Activated naive CD8-positive, alpha-beta T cell treated with anti-CD3 and anti-CD28 coated beads for 36 hours (primary cell): ENCODE measurements around the gene SCNN1A. TPM values are rescaled to one million over a fixed set of nuclear protein-coding genes. Genes with fewer than 3 reads are reported as not detected.

Experiments used
- DNase-seq: peaks from one replicate; pipeline ENCODE4 v3.0.0; 2021
- H3K27ac Mint-ChIP-seq: one replicate; pipeline ENCODE4 v1.8.0; 2022; ENCODE audit warnings: mild to moderate bottlenecking, moderate library complexity, mixed read lengths
- H3K27me3 Mint-ChIP-seq: one replicate; pipeline ENCODE4 v1.8.0; 2022; ENCODE audit warnings: mild to moderate bottlenecking, mixed read lengths
- H3K36me3 Mint-ChIP-seq: one replicate; pipeline ENCODE4 v1.8.0; 2021; ENCODE audit warnings: mild to moderate bottlenecking, mixed read lengths
- H3K4me1 Mint-ChIP-seq: one replicate; pipeline ENCODE4 v1.8.0; 2021; ENCODE audit warnings: mixed read lengths
- H3K4me3 Mint-ChIP-seq: one replicate; pipeline ENCODE4 v1.8.0; 2022; ENCODE audit warnings: mild to moderate bottlenecking, moderate library complexity, mixed read lengths
- H3K9me3 Mint-ChIP-seq: one replicate; pipeline ENCODE4 v1.8.0; 2022; ENCODE audit warnings: mixed read lengths
- total RNA-seq, 2 experiments: library from RNA; stranded (reverse); gene quantifications; one replicate each; pipeline ENCODE4 v1.2.3, GENCODE V29; 2021

SCNN1A gene
- total RNA-seq, result 1 to 10 TPM; 2.7 to 3.7 TPM

DNA sequence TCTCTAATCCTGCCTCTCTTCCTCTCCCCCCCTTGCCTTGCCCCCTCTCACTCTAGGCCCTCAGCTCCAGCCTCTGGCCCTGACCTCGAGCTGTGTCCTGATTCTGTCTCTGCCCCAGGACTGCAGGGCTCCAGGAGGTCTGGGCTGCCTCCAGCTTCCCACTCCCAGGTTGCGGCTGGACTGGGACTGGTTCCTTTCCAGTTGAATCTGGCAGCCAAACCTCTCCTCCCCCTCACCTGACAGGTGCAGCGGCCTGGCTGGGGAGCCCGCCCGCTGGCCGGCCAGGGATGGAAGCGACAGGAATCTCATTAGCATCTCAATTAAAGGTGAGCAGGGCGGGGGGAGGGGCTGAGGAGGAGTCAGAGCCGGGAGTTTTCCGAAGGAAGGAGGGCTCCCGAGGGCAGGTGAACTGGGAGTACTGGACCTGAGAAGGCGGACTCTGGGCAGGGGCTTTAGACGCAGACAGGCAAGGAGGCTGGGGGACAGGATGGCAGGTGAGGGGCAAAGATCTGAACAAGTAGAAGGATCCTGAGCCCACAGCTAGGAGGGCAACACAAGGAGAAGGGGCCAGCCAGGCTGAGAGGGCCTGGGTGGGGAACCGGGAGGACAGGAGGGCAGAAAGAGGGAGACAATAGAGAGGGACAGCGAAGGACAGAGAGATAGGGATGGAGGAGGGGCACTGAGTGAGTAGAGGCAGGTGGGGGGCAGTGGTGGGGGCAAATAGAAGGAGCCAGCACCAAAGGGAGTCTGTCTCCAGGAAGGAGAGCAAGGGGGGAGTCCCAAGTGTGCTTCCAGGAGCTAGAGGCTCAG, at the start of gene SCNN1A:
Gene SCNN1A, minus strand, starts transcription at position 295 of the 810 bp plus-strand sequence. CDS start 780 bp downstream, outside the sequence.
- H3K36me3 Mint-ChIP-seq, result no peaks in the 10 kb centered on the region
- H3K27me3 Mint-ChIP-seq, result no peaks in the 10 kb centered on the region
- H3K4me3 Mint-ChIP-seq, result peak within 1 kb of the TSS; percentile 77
- peak within 1 kb of the TSS; percentile 80 for H3K27ac Mint-ChIP-seq
- H3K9me3 Mint-ChIP-seq, result no peaks in the 10 kb centered on the region
- peaks cover 39% of the 10 kb centered on the region for H3K4me1 Mint-ChIP-seq
- no peak for DNase-seq

DNA sequence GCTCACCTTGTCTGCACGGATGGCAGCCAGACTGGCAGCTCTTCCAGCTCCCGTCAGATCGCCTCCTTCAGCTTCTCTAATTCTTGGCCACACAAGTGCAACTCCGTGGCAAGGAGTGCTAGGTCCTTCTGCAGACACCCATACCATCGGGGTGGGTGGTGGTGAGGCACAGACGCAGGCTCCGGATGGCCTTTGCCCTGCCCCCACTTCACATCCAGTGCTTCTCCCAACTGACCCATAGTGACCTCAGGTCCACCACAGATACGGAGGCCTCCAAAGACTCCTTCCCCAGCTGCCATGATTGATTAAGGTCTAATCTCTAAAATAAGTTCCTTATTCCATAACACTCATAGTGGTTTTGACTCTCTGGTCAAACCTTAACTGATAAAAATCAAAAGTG, 49.5 kb upstream of the SCNN1A start:
- H3K4me1 Mint-ChIP-seq, result peaks cover 57% of the 10 kb centered on the region
- H3K27ac Mint-ChIP-seq, result peak overlapping the region; percentile 90
- peak overlapping the region; percentile 40 for H3K4me3 Mint-ChIP-seq

GRCh38 chr12:6424008-6424347, 48.6 kb upstream of the SCNN1A start:
- DNase-seq, result no peak
- H3K9me3 Mint-ChIP-seq, result no peaks in the 10 kb centered on the region
- H3K36me3 Mint-ChIP-seq, result peaks cover 4% of the 10 kb centered on the region
- peak overlapping the region; percentile 71 for H3K4me3 Mint-ChIP-seq
- peak overlapping the region; percentile 86 for H3K27ac Mint-ChIP-seq
- H3K27me3 Mint-ChIP-seq, result no peaks in the 10 kb centered on the region
- H3K4me1 Mint-ChIP-seq, result peaks cover 52% of the 10 kb centered on the region

More for the DNA sequence above, 49.5 kb upstream of the SCNN1A start:
- Mint-ChIP-seq H3K27me3 (no peaks in the 10 kb centered on the region), H3K36me3 (peaks cover 4% of the 10 kb centered on the region), H3K9me3 (no peaks in the 10 kb centered on the region)
- DNase-seq, result no peak

DNA sequence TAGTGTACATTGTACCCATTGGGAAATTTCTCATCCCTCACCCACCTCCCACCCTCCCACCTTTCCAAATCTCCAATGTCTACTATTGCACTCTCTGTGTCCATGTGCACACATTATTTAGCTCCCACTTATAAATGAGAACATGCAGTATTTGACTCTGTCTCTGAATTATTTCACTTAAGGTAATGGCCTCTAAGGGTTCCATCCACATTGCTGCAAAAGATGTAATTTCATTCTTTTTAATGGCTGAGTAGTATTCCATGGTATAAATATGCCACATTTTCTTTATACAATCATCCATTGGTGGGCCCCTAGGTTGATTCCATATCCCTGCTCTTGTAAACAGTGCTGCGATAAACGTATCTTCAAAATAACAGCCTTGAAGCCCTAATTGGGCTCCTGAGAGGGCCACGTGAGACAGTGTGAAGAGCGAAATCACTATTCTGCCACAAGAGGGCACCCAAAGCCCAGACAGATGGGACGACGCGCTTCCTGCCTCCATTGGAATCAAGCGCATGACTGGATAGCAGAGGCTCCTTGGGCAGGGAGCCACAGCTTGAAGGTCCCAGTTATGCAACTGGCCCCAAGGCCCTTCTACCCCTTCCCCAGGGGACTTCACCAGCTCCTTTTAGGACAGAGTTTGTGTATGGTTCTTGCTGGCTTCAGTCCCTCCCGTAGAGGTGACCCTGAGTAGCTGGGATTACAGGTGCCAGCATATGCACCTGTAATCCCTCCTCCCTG, 48.1 kb upstream of the SCNN1A start:
- DNase-seq, result peak; percentile 78
- Mint-ChIP-seq H3K27ac (peak overlapping the region; percentile 86), H3K36me3 (peaks cover 4% of the 10 kb centered on the region), H3K4me1 (peaks cover 49% of the 10 kb centered on the region), H3K27me3 (no peaks in the 10 kb centered on the region), H3K9me3 (no peaks in the 10 kb centered on the region), H3K4me3 (peak overlapping the region; percentile 71)

DNA sequence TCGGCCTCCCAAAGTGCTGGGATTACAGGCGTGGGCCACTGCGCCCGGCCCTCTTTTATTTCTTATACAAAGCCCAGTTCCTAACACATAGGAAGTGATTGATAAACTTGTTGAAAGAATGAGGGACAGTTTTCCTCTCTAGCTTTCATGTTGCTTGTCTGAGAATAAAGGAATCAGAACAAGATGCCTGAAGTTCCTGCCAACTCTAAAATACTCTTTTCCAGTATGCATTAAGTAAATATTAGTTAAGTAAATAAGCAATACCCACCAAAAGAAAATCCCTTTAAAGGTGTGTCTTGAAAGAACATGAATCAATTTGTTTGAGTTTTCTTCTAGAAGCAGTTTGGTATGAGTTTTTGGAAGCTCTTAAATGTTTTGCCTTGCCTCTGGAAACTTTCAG, 45.0 kb upstream of the SCNN1A start:
- Mint-ChIP-seq H3K27ac (no peak overlapping the region), H3K4me3 (no peak overlapping the region), H3K4me1 (peaks cover 25% of the 10 kb centered on the region)

DNA sequence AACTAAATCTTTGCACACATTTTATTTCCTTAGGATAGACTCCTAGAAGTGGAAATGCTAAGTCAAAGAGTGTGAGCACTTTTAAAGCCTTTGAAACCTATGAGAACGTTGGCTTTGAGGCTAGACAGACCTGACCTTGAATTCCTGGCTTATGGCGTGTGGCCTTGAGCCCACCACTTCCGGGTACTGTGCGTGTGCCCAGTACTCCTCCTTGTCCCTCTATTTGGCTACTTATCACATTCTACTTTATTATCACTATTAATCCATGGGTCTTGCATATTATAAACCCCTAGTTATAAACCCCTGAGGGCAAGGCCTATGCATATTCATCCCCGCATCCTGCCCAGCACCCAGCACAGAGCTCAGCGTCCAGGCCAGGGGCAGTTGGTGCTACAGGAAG, 43.4 kb upstream of the SCNN1A start:
- no peaks in the 10 kb centered on the region for H3K27me3 Mint-ChIP-seq
- no peak for DNase-seq
- H3K27ac Mint-ChIP-seq, result no peak overlapping the region
- H3K4me1 Mint-ChIP-seq, result peaks cover 20% of the 10 kb centered on the region
- no peak overlapping the region for H3K4me3 Mint-ChIP-seq
- no peaks in the 10 kb centered on the region for H3K36me3 Mint-ChIP-seq
- H3K9me3 Mint-ChIP-seq, result no peaks in the 10 kb centered on the region

More for the DNA sequence above, 45.0 kb upstream of the SCNN1A start:
- H3K36me3 Mint-ChIP-seq, result no peaks in the 10 kb centered on the region
- no peak for DNase-seq
- no peaks in the 10 kb centered on the region for H3K9me3 Mint-ChIP-seq
- no peaks in the 10 kb centered on the region for H3K27me3 Mint-ChIP-seq

DNA sequence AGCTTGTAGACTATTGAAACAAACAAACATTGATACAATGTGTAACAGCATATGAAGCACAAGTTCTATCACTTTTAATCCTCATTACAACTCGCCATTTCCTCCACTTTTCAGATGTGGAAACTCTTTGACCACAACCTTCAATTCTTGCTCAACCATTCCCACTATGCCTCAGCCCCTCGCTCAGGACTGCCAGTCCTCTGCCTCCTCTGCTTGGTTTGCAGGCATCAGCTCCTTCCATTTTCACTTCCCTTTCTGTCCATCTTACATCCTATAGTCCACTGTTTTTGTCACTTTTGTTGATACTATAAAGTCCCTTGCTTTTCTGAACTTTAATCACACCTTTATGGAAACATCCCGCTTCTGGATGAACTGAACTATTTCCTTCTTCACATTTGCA, 41.2 kb upstream of the SCNN1A start:
- Mint-ChIP-seq H3K36me3 (no peaks in the 10 kb centered on the region), H3K27ac (no peak overlapping the region), H3K9me3 (no peaks in the 10 kb centered on the region), H3K27me3 (no peaks in the 10 kb centered on the region), H3K4me3 (no peak overlapping the region), H3K4me1 (peaks cover 14% of the 10 kb centered on the region)
- no peak for DNase-seq

GRCh38 chr12:6407236-6407954, 32.0 kb upstream of the SCNN1A start:
- Mint-ChIP-seq H3K36me3 (peaks cover 2% of the 10 kb centered on the region), H3K9me3 (no peaks in the 10 kb centered on the region), H3K27ac (no peak overlapping the region), H3K4me1 (no peaks in the 10 kb centered on the region), H3K27me3 (peaks cover 6% of the 10 kb centered on the region), H3K4me3 (no peak overlapping the region)
- DNase-seq, result no peak

- no peak for DNase-seq
- H3K27ac Mint-ChIP-seq, result no peak overlapping the region
- H3K4me1 Mint-ChIP-seq, result no peaks in the 10 kb centered on the region
- no peak overlapping the region for H3K4me3 Mint-ChIP-seq
- H3K9me3 Mint-ChIP-seq, result no peaks in the 10 kb centered on the region
- H3K27me3 Mint-ChIP-seq, result peaks cover 6% of the 10 kb centered on the region
- peaks cover 2% of the 10 kb centered on the region for H3K36me3 Mint-ChIP-seq
Observed at GRCh38 chr12:6405963-6406362, 30.6 kb upstream of the SCNN1A start.

GRCh38 chr12:6404390-6404789, 29.0 kb upstream of the SCNN1A start:
- no peak for DNase-seq
- no peaks in the 10 kb centered on the region for H3K9me3 Mint-ChIP-seq
- peaks cover 2% of the 10 kb centered on the region for H3K36me3 Mint-ChIP-seq
- H3K27me3 Mint-ChIP-seq, result peaks cover 9% of the 10 kb centered on the region
- H3K4me1 Mint-ChIP-seq, result no peaks in the 10 kb centered on the region
- H3K4me3 Mint-ChIP-seq, result no peak overlapping the region
- no peak overlapping the region for H3K27ac Mint-ChIP-seq

DNA sequence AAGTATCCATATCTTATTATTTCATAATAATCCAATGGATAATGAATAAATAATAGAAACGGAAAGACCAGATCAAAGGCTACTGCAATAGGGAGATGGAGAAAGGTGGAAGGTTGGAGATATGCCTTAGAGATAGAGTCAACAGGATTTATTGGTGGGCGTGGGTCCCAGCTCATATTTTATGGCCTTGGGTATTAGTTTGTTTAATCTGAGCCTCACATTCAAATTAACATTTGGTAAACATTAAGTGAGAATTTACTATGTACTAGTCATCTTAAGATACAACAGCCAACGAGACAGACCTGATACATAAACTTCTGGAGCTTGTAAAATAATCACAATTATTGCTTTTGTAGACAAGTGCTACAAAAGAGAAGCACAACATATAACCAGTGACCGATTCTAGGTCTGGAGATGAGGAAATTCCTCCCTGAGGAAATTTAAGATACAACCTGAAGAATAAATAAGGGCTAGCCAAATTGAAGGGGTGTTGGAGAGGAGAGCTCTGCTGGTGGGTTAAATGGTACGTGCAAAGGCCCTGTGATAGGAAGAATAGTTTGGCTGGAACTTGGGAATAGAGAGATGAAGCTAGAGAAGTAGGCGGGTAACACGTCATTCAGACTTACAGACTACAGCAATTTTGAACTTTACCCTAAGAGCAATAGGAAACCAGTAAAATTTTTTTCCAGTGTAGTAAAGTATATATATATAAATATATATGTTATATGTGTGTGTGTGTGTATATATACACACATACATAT, 24.7 kb upstream of the SCNN1A start:
- Mint-ChIP-seq H3K9me3 (no peaks in the 10 kb centered on the region), H3K27me3 (peaks cover 6% of the 10 kb centered on the region), H3K36me3 (no peaks in the 10 kb centered on the region), H3K4me1 (no peaks in the 10 kb centered on the region), H3K27ac (no peak overlapping the region), H3K4me3 (no peak overlapping the region)
- no peak for DNase-seq

DNA sequence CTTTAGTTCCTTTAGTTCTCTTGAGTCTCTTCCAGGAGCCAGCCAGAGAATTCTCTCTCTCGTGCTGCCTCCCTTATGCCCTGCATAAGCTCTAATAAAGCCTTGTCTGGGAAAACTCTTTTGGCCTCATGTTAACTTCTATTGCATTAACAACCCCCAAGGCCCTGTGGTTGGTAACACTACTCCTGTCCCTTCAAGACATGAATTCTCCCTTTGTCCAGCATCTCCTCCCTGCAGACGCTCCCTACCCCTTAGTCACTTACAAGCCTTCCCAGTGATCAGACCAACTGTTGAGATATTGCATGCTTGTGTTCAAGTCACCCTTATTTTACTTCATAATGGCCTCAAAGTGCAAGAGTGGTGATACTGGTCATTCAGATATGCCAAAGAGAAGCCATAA, 20.7 kb upstream of the SCNN1A start:
- Mint-ChIP-seq H3K27ac (no peak overlapping the region), H3K27me3 (peaks cover 3% of the 10 kb centered on the region), H3K36me3 (no peaks in the 10 kb centered on the region), H3K4me3 (no peak overlapping the region), H3K9me3 (no peaks in the 10 kb centered on the region), H3K4me1 (no peaks in the 10 kb centered on the region)
- no peak for DNase-seq

DNA sequence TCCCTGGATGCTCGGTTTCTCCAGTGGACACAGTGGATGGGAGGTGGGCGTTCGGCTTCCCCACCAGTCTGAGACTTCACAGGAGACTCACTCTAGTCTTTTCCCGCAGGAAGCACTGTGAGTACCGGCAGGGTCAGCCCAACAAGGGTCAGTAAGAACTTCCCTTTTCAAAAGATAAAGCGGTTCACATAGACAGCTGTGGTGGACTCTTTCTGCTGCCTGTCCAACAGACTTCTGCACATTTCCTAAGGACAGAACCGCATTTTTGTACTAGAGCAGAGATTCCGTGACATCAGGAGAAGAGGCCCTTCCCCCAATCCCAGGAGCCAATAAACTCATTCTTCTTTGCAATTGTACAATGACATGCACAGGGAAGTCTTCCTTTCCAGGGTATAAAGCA, 19.0 kb upstream of the SCNN1A start:
- Mint-ChIP-seq H3K4me3 (no peak overlapping the region), H3K27ac (no peak overlapping the region), H3K27me3 (no peaks in the 10 kb centered on the region), H3K9me3 (no peaks in the 10 kb centered on the region), H3K4me1 (no peaks in the 10 kb centered on the region), H3K36me3 (no peaks in the 10 kb centered on the region)
- DNase-seq, result no peak

GRCh38 chr12:6393109-6393508, 17.7 kb upstream of the SCNN1A start:
- no peaks in the 10 kb centered on the region for H3K27me3 Mint-ChIP-seq
- no peak overlapping the region for H3K4me3 Mint-ChIP-seq
- DNase-seq, result no peak
- no peak overlapping the region for H3K27ac Mint-ChIP-seq
- no peaks in the 10 kb centered on the region for H3K4me1 Mint-ChIP-seq
- H3K36me3 Mint-ChIP-seq, result no peaks in the 10 kb centered on the region
- no peaks in the 10 kb centered on the region for H3K9me3 Mint-ChIP-seq

DNA sequence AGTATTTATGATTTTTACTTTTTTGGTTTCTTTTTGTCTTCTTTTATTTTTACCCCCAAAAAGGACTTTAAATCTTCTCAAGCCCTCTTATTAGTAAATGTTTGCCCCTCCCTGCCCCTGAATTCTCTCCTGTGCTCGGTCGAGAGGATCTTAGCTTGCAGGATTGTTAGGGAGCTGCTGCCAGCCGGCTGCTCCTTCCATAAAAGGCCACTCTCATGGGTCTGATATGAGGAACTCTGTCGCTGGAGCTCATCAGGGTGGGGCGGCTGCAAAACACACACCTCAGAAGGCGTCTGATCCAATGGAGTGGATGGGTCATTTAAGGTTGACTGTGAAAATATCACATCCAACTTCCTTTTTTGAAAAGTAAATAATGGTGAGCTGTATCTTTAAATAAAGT, 17.1 kb upstream of the SCNN1A start:
- H3K4me3 Mint-ChIP-seq, result no peak overlapping the region
- no peaks in the 10 kb centered on the region for H3K36me3 Mint-ChIP-seq

More for the DNA sequence above, 17.1 kb upstream of the SCNN1A start:
- DNase-seq, result no peak
- H3K4me1 Mint-ChIP-seq, result no peaks in the 10 kb centered on the region
- H3K27me3 Mint-ChIP-seq, result no peaks in the 10 kb centered on the region
- H3K27ac Mint-ChIP-seq, result no peak overlapping the region
- H3K9me3 Mint-ChIP-seq, result no peaks in the 10 kb centered on the region
